DND-41 (cell line): ENCODE measurements around the gene POU4F2.
A peak's percentile ranks its signal among the peaks of the same experiment; 100 is the strongest.

ENCODE experiments used
- ATAC-seq: fragments of 200-7000 bp; cut with Tn5 transposase; 3 replicates; pipeline ENCODE4 v1.9.1; 2021; ENCODE audit warnings: low read depth; ENCODE audit not compliant: insufficient read depth
- DNase-seq: peaks from one replicate; pipeline ENCODE4 v3.0.0-alpha.2; 2020
- H2AFZ ChIP-seq: 2 replicates; pipeline ENCODE4 v1.6.0; 2012; ENCODE audit warnings: low read depth, low read length
- H3K27ac ChIP-seq: 2 replicates; pipeline ENCODE4 v1.5.1; 2012; ENCODE audit warnings: low read length, inconsistent platforms
- H3K27me3 ChIP-seq: fragments of 200-600 bp; sonication (generic); 2 replicates; pipeline ENCODE4 v1.6.0; 2012; ENCODE audit warnings: low read length, mild to moderate bottlenecking, inconsistent platforms; ENCODE audit not compliant: insufficient read depth, poor library complexity
- H3K36me3 ChIP-seq: 2 replicates; pipeline ENCODE4 v1.5.1; 2012; ENCODE audit warnings: low read length, inconsistent platforms; ENCODE audit not compliant: insufficient read depth
- H3K4me1 ChIP-seq: 2 replicates; pipeline ENCODE4 v1.5.1; 2012; ENCODE audit warnings: mild to moderate bottlenecking, low read length; ENCODE audit not compliant: insufficient read depth
- H3K4me2 ChIP-seq: 2 replicates; pipeline ENCODE4 v1.6.0; 2012; ENCODE audit warnings: mild to moderate bottlenecking, moderate library complexity, low read length, inconsistent platforms; ENCODE audit not compliant: insufficient read depth
- H3K4me3 ChIP-seq, 2 experiments: fragments of 200-600 bp in 1 of 2; shearing (Covaris generic) in 1 of 2; 2 replicates each; pipeline ENCODE4 v1.5.1; 2012 to 2016; ENCODE audit warnings: inconsistent platforms in 2 of 2, low read length in 2 of 2, mild to moderate bottlenecking in 2 of 2, low read depth in 1 of 2, moderate library complexity in 1 of 2
- H3K79me2 ChIP-seq: 2 replicates; pipeline ENCODE4 v1.6.0; 2012; ENCODE audit warnings: low read length, inconsistent platforms; ENCODE audit not compliant: insufficient read depth
- H3K9ac ChIP-seq: 2 replicates; pipeline ENCODE4 v1.6.0; 2012; ENCODE audit warnings: low read depth, mild to moderate bottlenecking, inconsistent platforms, low read length, moderate library complexity
- H3K9me3 ChIP-seq: 2 replicates; pipeline ENCODE4 v1.5.1; 2012; ENCODE audit warnings: low read length, moderate library complexity, mild to moderate bottlenecking, inconsistent platforms; ENCODE audit not compliant: insufficient read depth, severe bottlenecking
- H4K20me1 ChIP-seq: 2 replicates; pipeline ENCODE4 v1.6.0; 2012; ENCODE audit warnings: low read length; ENCODE audit not compliant: insufficient read depth
- EZH2 ChIP-seq: IDR thresholded peaks from 3 replicates; pipeline ENCODE4 v1.6.1; 2012; ENCODE audit warnings: borderline replicate concordance, low read depth, mild to moderate bottlenecking, moderate library complexity, low read length, inconsistent platforms; ENCODE audit not compliant: severe bottlenecking
- TF ChIP-seq, protein P1 (sequence below): IDR thresholded peaks from 2 replicates; pipeline ENCODE4 v1.5.1; 2012; ENCODE audit warnings: borderline replicate concordance, low read length, moderate library complexity, mild to moderate bottlenecking; ENCODE audit not compliant: poor library complexity, severe bottlenecking; ENCODE audit errors: extremely low read depth

The POU4F2 gene

DNA sequence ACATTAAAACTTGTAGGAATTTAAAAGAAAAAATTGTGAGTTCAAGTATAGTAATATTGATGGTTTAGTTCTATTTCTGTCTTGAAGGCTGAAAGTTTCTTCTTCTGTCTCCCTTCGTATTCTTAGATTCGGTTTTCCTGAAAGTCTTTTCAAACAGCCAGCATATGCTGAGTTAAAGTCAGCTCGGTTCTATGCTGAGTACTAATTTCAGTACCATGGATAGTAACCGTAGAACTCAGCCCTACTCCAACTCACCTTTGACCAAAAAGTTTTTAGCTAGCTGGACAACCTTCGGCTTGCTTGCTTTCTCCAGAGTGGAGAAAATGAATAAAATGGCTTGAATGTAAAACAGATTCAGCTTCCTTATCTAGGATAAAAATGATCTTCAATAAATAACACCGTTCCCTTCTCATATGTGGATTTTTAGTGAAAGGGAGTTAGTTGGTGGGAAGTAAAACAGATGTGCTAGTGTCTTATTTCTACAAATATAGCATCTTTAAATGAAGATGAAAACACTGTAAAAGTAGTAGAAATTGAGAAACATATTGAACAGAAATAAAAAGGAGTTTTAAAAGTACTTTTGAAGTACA lies 5.2 kb downstream of the POU4F2 start:
- Histone ChIP-seq H3K27ac (no peak overlapping the region), H3K4me2 (no peak overlapping the region), H3K79me2 (no peaks in the 10 kb centered on the region), H3K9me3 (no peaks in the 10 kb centered on the region), H3K36me3 (no peaks in the 10 kb centered on the region), H2AFZ (no peak overlapping the region), H3K4me3 (no peak overlapping the region), H3K27me3 (no peaks in the 10 kb centered on the region), H4K20me1 (no peaks in the 10 kb centered on the region), H3K9ac (no peak overlapping the region), H3K4me1 (no peaks in the 10 kb centered on the region)
- DNase-seq (no peak), ATAC-seq (peak; percentile 71; the same call in 1 of the 3 replicates)
- TF ChIP-seq, protein P1, sequence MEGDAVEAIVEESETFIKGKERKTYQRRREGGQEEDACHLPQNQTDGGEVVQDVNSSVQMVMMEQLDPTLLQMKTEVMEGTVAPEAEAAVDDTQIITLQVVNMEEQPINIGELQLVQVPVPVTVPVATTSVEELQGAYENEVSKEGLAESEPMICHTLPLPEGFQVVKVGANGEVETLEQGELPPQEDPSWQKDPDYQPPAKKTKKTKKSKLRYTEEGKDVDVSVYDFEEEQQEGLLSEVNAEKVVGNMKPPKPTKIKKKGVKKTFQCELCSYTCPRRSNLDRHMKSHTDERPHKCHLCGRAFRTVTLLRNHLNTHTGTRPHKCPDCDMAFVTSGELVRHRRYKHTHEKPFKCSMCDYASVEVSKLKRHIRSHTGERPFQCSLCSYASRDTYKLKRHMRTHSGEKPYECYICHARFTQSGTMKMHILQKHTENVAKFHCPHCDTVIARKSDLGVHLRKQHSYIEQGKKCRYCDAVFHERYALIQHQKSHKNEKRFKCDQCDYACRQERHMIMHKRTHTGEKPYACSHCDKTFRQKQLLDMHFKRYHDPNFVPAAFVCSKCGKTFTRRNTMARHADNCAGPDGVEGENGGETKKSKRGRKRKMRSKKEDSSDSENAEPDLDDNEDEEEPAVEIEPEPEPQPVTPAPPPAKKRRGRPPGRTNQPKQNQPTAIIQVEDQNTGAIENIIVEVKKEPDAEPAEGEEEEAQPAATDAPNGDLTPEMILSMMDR, result no peak
- TF ChIP-seq EZH2, result no peak

DNA sequence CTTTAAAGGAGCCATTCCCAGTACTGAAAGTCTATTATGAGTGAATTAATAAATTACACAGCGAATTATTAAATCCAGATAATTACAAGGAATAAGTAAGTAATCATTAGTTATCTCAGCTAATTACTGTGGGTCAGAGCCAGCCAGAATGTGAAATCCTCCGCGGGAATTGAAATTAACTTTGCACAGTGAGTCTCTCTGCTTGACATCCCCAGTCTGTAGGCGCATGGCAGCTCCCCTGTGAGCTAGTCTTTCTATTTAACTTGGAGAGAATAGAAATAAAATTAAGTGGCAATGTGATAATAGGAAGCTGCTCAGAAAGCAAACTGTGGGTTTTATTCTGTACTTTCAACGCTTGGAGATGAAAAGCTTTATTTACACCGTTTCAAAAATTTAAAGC lies 7.2 kb downstream of the POU4F2 start:
- H3K9me3 ChIP-seq, result no peaks in the 10 kb centered on the region
- H2AFZ ChIP-seq, result no peak overlapping the region
- no peaks in the 10 kb centered on the region for H3K4me1 ChIP-seq
- DNase-seq (no peak), ATAC-seq (no peak)
- no peaks in the 10 kb centered on the region for H3K27me3 ChIP-seq
- no peak overlapping the region for H3K27ac ChIP-seq
- H3K4me3 ChIP-seq, result no peak overlapping the region
- no peaks in the 10 kb centered on the region for H3K36me3 ChIP-seq
- no peak overlapping the region for H3K9ac ChIP-seq
- H3K4me2 ChIP-seq, result no peak overlapping the region
- no peaks in the 10 kb centered on the region for H4K20me1 ChIP-seq
- H3K79me2 ChIP-seq, result no peaks in the 10 kb centered on the region
- no peak for TF ChIP-seq EZH2

DNA sequence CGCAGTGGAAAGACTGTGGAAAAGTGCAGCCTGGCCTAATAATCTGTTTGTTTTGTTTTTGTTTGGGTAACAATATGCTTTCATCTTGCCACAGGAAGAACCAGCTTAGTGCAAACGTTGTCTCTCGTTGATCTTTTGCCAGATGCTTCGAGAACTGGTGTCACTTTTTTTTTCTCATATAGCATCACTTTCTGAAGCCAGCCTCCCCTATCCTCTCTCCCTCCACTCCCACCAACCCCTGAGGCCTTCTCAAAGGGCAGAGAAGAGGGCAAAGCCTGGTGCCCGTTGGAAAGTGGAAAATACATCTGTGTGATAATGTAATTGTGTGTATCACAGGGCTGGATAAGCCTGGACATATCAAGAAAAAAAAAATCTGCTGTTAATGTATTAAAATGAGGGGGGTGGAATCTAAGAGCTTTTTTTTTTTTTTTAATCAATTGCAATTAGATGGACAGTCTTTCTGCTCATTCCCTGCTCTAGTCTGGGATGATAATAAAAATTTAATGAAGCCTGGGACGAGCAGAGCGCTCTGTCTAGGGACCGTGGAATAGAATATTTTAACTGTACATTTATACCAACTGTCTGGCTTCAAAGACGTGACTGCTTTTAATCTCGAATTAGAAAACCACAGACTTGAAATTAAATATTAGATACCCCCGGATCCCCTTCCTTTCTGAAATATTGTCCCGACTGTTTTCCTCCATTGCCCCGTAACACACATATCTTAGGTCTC lies 8.1 kb downstream of the POU4F2 start:
- ATAC-seq, result no peak
- DNase-seq, result no peak
- H3K36me3 ChIP-seq, result no peaks in the 10 kb centered on the region
- no peaks in the 10 kb centered on the region for H3K9me3 ChIP-seq
- H3K27ac ChIP-seq, result no peak overlapping the region
- no peaks in the 10 kb centered on the region for H3K4me1 ChIP-seq
- H3K27me3 ChIP-seq, result no peaks in the 10 kb centered on the region
- no peak overlapping the region for H2AFZ ChIP-seq
- H3K4me2 ChIP-seq, result no peak overlapping the region
- no peak overlapping the region for H3K9ac ChIP-seq
- no peaks in the 10 kb centered on the region for H4K20me1 ChIP-seq
- no peak overlapping the region for H3K4me3 ChIP-seq
- no peak for TF ChIP-seq EZH2
- TF ChIP-seq, protein P1, result no peak
- H3K79me2 ChIP-seq, result no peaks in the 10 kb centered on the region

DNA sequence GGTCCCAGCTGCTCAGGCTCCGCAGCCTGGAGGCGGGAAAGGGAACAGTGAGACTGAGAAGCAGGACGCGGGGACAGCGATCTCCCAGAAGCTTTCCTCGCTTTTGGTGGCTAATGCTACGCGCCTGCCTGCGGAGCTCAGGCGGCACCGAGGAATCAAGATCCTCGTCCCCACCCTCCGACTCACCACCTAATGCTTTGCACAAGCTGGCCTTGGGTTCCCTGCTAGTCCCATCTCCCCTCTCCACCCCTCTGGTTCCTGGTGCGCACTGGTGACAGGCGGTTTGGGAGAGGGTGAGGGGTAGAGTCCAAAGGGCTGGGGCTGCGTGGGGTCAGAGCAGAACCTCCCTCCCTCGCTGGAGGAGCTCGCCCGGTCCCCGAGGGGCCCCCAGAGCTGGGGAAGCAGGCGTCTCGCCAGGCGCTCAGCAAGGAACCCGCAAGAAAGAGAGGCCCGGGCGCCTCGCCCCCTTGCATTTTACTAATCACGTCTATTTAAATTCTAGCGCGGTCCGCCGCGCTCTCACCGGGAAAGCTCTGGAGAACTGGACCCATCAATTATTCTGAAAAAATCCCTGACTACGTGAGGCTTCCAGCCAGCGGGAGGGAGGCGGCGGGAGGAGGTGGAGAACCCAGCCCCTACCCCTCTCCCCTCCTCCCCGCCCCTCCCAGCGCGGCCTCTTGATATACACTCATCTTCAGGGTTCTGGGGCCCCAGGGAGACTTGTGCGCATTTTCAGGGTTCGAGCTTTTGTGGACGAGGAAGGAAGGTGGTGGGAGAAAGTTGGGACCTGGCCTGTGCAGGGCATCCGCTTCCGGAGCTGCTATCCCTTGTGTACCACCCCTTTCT lies 9.1 kb downstream of the POU4F2 start:
- no peaks in the 10 kb centered on the region for H4K20me1 ChIP-seq
- no peak overlapping the region for H3K9ac ChIP-seq
- no peak overlapping the region for H3K4me2 ChIP-seq
- H3K9me3 ChIP-seq, result no peaks in the 10 kb centered on the region
- no peak overlapping the region for H3K27ac ChIP-seq
- no peak overlapping the region for H3K4me3 ChIP-seq
- TF ChIP-seq EZH2, result no peak
- TF ChIP-seq, protein P1, result no peak
- H3K79me2 ChIP-seq, result no peaks in the 10 kb centered on the region
- ATAC-seq, result no peak
- DNase-seq, result no peak
- H2AFZ ChIP-seq, result no peak overlapping the region
- H3K4me1 ChIP-seq, result no peaks in the 10 kb centered on the region
- no peaks in the 10 kb centered on the region for H3K27me3 ChIP-seq
- H3K36me3 ChIP-seq, result no peaks in the 10 kb centered on the region
